HG03460 (cell line): ENCODE measurements around the gene PRKCE.

Experiments
- ATAC-seq: cut with Tn5 transposase; IDR thresholded peaks from one replicate; pipeline ENCODE4 v1.9.1; 2021; ENCODE audit not compliant: unreplicated experiment

PRKCE gene

DNA sequence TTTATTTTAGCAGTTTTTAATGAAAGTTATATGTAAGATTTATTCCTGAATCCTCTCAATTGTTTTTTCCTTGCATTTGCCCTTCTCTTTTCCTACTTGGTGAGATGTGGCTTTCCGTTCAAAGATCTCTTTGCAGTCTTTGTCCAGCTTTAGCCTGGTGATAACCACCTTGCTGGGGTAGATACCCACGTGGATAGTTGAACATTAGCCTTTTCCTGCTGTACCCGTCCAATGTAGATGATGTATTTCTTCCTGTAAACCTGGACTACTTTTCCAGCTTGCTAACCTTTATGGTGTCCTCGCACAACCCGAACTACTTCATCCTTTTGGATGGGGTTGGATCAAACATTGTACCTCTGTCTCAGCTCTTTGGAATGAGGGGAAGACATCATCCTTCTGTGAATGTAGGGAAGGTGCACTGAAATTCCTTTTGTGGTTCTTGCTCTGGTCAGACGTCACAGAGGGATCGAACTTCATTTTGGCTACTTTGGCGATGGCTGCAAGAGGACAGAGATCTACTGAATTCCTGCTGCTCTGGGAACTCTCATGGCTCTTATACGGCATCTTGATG, 352.5 kb downstream of the PRKCE start:
- ATAC-seq = no peak

- no peak for ATAC-seq
These were observed 355.1 kb downstream of the PRKCE start for GRCh38 chr2:46006473-46007025.

GRCh38 chr2:46007412-46007811, 355.9 kb downstream of the PRKCE start:
- ATAC-seq = no peak

DNA sequence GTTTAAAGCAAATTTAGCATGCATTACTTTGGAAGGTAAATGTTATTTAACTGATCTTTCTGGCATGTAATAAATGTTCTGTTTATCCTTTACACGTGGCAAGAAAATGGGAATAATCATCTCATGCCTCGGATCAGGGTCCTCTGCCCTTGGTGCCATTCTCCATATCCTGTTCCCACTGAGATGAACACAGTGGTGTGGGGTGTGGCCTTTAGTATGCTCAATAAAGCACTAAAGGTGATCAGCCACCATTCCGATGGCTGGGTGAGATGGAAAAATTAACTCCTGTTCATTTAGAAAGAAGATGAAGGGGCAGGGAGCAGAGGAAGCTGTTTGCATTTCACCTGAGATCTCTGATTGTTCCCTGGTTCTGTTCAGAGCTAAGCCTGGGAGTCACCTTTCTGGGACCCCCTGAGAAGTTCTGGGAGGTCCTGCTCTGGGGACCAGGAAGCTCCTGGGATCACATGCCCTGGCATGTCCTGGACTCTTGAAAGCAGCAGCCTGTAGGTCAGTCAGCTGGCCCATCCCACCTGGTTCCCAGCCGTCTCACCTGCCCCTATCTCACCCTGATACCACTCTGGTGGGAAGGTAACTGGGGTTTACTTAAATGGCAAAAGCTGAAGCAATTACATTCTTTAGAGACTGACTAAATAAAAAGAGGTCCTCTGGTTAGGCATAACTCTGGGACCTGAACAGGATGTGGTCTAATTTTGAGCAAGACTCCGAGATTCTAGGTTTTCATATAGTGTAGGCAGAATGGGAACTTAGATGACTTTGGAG, 356.8 kb downstream of the PRKCE start:
- ATAC-seq = no peak

- no peak for ATAC-seq
These were observed 357.8 kb downstream of the PRKCE start for GRCh38 chr2:46009315-46009714.

DNA sequence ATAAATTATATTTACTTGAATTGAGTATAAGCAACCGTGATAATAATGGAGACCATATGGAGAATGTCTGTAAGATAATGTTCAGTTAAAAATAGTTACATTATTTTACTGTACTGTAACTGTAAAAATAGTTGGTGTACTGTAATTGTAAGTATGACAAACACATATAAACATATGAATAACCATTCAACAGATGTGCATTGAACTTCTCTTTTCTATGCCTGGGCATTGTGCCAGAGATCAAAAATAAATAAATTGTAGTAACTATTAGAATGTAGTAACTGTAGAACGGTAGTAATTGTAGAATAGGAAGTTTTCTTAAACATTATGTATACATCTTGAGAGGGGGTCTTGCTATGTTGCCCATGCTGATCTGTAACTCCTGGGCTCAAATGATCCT, 358.3 kb downstream of the PRKCE start:
- no peak for ATAC-seq

DNA sequence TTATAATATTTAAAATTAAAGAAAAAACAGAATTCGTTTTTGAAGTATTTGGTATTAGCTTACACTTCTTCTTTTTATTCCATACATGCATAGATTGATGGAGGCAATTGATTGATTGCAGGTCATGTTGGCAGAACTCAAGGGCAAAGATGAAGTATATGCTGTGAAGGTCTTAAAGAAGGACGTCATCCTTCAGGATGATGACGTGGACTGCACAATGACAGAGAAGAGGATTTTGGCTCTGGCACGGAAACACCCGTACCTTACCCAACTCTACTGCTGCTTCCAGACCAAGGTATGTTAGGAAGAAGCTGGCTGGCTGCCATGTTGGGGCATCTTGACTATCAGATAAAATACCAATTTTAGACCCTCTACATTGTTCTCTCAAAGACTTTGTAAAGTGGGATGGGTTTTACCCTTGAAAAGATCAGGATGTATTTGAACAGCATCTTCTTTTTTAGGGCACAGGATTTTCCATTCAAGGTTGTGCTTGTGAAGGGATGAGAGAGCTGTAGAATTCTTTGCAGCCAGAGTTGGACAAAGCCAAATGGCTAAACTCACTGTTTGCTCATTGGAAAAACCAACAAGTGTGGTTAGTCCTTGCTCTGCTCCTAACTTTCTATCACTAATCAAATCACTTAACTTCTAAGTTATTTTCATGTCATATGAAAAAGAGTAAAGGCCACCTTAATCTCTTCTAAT, 358.9 kb downstream of the PRKCE start:
- no peak for ATAC-seq

DNA sequence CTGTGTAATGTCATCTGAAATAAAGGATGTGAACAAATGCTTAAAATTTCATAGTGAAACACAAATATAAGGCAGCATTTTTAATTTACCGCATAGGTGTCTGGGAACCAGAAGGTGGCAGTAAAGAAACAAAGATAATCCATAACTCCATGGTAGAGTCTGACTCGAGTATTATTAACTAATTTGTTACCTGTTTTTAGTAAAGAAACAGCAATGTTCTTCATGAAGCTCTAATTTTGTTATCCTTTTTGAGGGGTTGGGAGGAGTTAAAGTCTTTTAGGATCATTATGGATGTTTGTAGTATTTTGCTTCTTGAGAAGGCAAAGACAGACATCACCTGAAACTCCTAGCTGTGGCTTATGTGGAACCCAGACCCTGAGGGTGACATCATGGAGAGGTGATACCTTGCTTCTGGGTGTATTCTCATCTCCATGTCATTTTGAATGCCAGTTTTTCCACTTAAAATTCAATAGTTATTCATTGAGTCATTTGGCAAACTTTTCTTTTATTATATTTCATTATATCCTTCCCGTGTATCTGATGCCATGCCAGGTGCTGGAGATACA, 359.5 kb downstream of the PRKCE start:
- no peak for ATAC-seq

- ATAC-seq = no peak
These were observed 361.3 kb downstream of the PRKCE start for GRCh38 chr2:46012618-46013240.

GRCh38 chr2:46013726-46014125, 362.3 kb downstream of the PRKCE start:
- no peak for ATAC-seq

DNA sequence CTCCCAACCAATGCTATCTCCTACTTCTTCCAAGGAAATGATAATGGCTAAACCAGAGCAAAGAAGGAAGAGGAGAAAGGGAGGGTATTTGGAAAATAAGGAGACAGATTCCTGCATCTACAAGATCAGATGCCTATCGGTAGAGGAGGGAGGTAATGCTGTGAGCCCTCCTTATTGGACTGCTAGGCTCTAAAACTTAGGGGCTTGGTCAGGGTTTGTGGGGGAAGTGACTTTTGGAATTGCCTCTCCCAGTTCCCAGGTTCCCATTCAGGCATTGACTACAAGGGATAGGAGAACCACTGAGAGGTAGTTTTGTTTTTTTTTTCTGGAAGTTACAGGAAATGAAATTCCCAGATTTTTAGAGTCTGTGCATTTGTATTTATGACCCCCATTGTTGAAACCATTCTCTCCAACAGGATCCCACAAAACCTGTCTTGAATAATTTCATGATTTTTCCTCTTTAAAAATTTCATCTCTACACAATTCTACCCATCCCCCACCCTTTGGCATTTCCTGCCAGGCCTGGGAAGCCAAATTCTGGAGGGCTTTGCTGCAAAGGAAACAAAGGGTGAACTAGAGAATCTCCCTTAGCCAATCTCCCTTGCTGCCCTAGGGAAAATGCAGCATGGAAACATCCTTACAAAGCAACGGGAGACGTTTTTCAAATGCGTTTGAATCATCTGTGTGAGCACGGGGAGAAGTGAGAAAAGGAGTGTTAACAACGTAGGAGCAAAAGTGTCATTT, 363.6 kb downstream of the PRKCE start:
- ATAC-seq = no peak

DNA sequence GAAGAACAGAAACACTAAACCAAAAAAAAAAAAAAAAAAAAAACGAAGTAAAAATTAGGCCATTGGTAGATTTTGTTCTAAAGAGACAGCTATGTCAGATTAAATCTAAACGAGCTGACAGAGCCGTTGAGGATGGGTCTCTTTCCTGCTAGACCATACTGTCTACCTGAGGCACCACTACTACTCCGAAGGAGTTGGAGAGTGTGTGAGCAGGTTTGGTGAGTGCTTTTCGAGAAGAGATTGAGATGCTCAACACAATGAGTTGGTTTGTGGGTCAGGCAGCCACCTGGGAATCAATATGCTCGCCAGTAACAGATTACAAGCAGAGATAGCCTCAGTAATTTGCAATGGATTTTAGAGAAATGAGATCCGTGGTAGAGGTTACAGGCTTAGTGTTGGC, 364.2 kb downstream of the PRKCE start:
- ATAC-seq = no peak

GRCh38 chr2:46016091-46016490, 364.6 kb downstream of the PRKCE start:
- ATAC-seq = no peak

- no peak for ATAC-seq
These were observed 367.5 kb downstream of the PRKCE start for GRCh38 chr2:46018773-46019591.

DNA sequence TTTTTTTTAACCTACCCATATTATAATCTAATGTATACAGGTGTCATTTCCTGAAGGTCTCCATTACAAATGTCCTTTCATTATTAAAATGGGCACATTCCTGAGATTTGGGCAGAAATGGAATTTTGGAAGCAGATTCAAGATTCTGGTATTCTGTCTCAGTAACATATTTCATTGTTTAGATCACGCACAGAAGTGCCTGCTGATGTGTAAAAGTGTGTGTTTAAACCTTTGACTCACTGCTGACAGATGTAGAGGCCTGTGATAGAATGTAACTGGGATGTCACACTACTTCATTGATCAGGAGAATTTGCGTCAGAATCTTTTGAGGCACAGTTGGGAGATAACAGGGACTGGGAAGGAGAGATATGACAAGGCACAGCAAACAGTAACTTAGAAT, 368.9 kb downstream of the PRKCE start:
- no peak for ATAC-seq

DNA sequence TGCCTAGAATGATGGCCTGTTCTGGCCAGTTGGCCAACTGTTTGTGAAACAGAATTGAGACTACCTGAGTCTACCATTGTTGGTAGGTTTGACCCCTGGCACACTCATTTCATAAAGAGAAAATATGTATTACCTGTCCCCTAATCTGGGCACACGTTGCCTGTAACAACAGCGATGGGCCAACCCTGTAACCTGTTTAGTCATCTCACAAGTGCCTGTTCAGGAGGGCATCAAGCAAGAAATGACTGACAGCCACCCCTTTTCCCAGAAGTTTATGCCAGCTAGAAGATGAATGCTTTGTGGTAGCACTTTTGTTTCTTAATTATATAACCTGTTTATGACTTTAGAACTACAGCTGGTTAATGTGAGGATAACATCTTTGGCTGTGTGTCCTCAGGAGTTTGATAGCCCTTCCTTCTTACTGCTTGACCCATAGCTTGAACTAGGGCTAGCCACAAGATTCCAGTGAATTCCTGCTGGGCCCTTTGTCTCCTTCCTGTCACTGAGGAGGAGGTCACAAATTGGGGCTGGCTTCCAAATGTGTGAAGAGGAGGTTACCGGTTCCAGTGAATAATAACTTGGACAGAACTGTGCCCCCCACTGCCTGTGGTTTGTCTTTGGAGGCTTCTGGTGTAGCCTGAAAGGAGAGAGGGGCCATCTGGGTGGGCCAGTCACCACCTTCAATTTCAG, 371.8 kb downstream of the PRKCE start:
- ATAC-seq = no peak

DNA sequence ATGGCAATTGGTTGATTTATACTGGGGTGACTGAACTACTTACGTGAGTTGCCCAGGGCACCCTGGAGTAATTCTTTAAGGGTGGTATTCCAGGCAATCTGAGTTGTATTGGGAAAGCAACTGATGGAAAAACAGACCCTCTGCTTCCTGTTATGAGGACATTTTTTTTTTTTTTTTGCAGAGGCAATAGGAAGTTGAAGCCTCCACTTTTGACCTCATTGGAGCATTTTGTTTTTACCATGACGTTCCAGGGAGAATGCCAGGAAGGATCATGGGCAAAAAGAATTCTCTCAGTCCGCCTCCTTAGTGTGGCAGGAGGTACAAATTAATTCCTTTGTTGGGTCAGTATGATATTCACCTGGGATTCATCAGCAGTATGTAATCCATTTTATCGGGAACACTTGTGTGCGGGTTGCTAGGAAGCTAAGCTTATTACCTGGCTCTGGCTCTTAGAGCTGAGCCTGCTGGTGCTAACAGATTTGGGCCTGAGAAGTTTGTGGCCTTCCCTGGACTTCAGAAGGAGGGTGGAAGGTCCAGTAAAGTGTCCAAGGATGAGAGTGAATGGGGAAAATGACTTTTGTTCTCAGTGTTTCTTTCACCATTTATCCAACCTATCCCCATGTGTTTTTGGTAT, 372.8 kb downstream of the PRKCE start:
- no peak for ATAC-seq

GRCh38 chr2:46025081-46025480, 373.6 kb downstream of the PRKCE start:
- ATAC-seq = no peak

DNA sequence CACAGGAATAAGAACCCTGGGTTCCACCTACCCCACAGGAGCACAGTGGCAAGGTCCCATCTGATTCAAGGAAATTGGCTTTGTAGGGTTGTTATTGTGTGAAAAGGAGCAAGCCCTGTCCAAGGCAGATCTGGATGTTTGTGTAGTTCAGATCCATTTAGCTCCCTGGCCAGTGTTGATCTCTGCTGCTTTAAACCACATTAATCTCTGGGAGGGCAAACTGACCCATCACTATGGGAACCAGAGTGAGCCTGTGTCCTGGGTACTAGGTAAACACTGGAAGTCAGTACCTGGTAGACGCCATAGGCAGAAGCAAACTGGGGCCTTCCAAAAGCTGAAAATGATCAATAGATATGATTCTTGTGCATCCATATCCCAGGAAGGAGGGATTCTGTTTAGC, 374.2 kb downstream of the PRKCE start:
- no peak for ATAC-seq
